OCI-LY1 (cell line): ENCODE results near the gene SLC8A1.

Experiments used
- CTCF ChIP-seq: fragments of 200-600 bp; sonication (generic), shearing (Covaris generic); IDR thresholded peaks from 2 replicates; pipeline ENCODE4 v1.5.1; 2017; ENCODE audit warnings: mild to moderate bottlenecking, antibody characterized with exemption, low read length, moderate library complexity, mixed read lengths
- EZH2 ChIP-seq: fragments of 200-600 bp; sonication (generic), shearing (Covaris generic); IDR thresholded peaks from 2 replicates; pipeline ENCODE4 v1.8.0; 2017; ENCODE audit warnings: borderline replicate concordance, mixed run types, mild to moderate bottlenecking, antibody characterized with exemption, low read length, moderate library complexity, mixed read lengths

GRCh38 chr2:40095000-40095399 lies 356.9 kb downstream of the SLC8A1 start:
- TF ChIP-seq CTCF (no peak), EZH2 (no peak)
